Loucy (cell line): ENCODE measurements around the gene ORC3.
"Not testable (repeated sequence)": the region's sequence is repeated elsewhere in the genome, so short reads cannot be mapped to it uniquely, and the experiment has no call there.

ENCODE experiments used
- H2AFZ ChIP-seq: fragments of 200-600 bp; sonication (generic); 2 replicates; pipeline ENCODE4 v1.6.0; 2016; ENCODE audit warnings: antibody characterized with exemption, mild to moderate bottlenecking, low read length, moderate library complexity
- H3F3A ChIP-seq: fragments of 200-600 bp; 2 replicates; pipeline ENCODE4 v1.6.0; 2016; ENCODE audit warnings: antibody characterized with exemption, low read depth, mild to moderate bottlenecking
- H3K27me3 ChIP-seq: fragments of 200-600 bp; sonication (generic); 2 replicates; pipeline ENCODE4 v1.6.1; 2014; ENCODE audit warnings: low read length, mild to moderate bottlenecking; ENCODE audit not compliant: insufficient read depth, poor library complexity, severe bottlenecking
- H3K36me3 ChIP-seq: fragments of 200-600 bp; sonication (generic); 2 replicates; pipeline ENCODE4 v1.6.1; 2016; ENCODE audit warnings: low read length; ENCODE audit not compliant: insufficient read depth
- H3K4me1 ChIP-seq: fragments of 200-600 bp; sonication (generic); 2 replicates; pipeline ENCODE4 v1.5.1; 2014; ENCODE audit warnings: low read length, mild to moderate bottlenecking; ENCODE audit not compliant: insufficient read depth, poor library complexity, severe bottlenecking
- H3K4me2 ChIP-seq: fragments of 200-600 bp; sonication (generic); 2 replicates; pipeline ENCODE4 v1.6.0; 2014; ENCODE audit warnings: antibody characterized with exemption, low read length, low read depth, mild to moderate bottlenecking; ENCODE audit not compliant: poor library complexity, severe bottlenecking
- H3K4me3 ChIP-seq: fragments of 200-600 bp; sonication (generic); 2 replicates; pipeline ENCODE4 v1.5.1; 2014; ENCODE audit warnings: low read length, mild to moderate bottlenecking, mixed read lengths; ENCODE audit not compliant: poor library complexity, severe bottlenecking
- H3K79me2 ChIP-seq: fragments of 200-600 bp; sonication (generic); 2 replicates; pipeline ENCODE4 v1.6.1; 2014; ENCODE audit warnings: low read length; ENCODE audit not compliant: insufficient read depth
- H3K9ac ChIP-seq: fragments of 200-600 bp; sonication (generic); 2 replicates; pipeline ENCODE4 v1.6.0; 2014; ENCODE audit warnings: mild to moderate bottlenecking, low read depth, low read length, moderate library complexity; ENCODE audit not compliant: poor library complexity, severe bottlenecking
- H3K9me2 ChIP-seq: fragments of 200-600 bp; sonication (generic); replicated peaks from 2 replicates; pipeline ENCODE4 v1.6.1; 2016; ENCODE audit warnings: low read depth, low read length, mixed read lengths
- H3K9me3 ChIP-seq: fragments of 200-600 bp; sonication (generic); 2 replicates; pipeline ENCODE4 v1.6.1; 2014; ENCODE audit warnings: mild to moderate bottlenecking, antibody characterized with exemption, low read length, low read depth; ENCODE audit not compliant: insufficient read depth
- H4K20me1 ChIP-seq: fragments of 200-600 bp; sonication (generic); 2 replicates; pipeline ENCODE4 v1.6.0; 2014; ENCODE audit warnings: antibody characterized with exemption, low read length, mild to moderate bottlenecking; ENCODE audit not compliant: insufficient read depth, poor library complexity, severe bottlenecking
- EZH2phosphoT487 ChIP-seq: fragments of 200-600 bp; IDR thresholded peaks from 2 replicates; pipeline ENCODE4 v1.6.1; 2018; ENCODE audit warnings: antibody characterized with exemption, mild to moderate bottlenecking, moderate library complexity, borderline replicate concordance
- TF ChIP-seq, protein P1 (sequence below): fragments of 200-600 bp; sonication (generic); conservative IDR thresholded peaks from 2 replicates; pipeline ENCODE4 v1.5.1; 2014; ENCODE audit warnings: mild to moderate bottlenecking, antibody characterized with exemption, low read length

ORC3 gene

DNA sequence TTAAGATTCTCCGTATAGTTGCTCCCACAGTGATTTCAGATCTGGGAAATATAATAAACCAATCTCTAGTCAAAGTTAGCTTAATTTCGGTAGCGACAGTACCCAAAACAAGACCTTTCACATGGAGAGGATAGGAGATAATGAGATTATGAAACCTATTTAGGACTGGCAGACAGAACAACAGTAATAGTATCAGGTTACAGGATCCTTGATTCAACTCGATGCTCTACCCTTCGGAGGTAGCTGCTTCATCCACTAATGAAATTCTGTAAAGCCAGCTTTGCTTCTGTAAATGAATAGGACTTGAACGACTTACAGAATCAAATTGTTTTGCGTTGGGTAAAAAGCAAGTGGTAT lies 112.6 kb downstream of the ORC3 start:
- TF ChIP-seq, protein P1, sequence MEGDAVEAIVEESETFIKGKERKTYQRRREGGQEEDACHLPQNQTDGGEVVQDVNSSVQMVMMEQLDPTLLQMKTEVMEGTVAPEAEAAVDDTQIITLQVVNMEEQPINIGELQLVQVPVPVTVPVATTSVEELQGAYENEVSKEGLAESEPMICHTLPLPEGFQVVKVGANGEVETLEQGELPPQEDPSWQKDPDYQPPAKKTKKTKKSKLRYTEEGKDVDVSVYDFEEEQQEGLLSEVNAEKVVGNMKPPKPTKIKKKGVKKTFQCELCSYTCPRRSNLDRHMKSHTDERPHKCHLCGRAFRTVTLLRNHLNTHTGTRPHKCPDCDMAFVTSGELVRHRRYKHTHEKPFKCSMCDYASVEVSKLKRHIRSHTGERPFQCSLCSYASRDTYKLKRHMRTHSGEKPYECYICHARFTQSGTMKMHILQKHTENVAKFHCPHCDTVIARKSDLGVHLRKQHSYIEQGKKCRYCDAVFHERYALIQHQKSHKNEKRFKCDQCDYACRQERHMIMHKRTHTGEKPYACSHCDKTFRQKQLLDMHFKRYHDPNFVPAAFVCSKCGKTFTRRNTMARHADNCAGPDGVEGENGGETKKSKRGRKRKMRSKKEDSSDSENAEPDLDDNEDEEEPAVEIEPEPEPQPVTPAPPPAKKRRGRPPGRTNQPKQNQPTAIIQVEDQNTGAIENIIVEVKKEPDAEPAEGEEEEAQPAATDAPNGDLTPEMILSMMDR = no peak
- TF ChIP-seq EZH2phosphoT487 = no peak
- Histone ChIP-seq H3K9ac (peak overlapping the region; percentile 61), H3K9me2 (no peaks in the 10 kb centered on the region), H2AFZ (peak overlapping the region; percentile 95), H3K4me3 (peak overlapping the region; percentile 99), H3F3A (no peaks in the 10 kb centered on the region), H3K4me1 (peaks cover 23% of the 10 kb centered on the region), H3K4me2 (peak overlapping the region; percentile 87), H3K79me2 (peaks cover 44% of the 10 kb centered on the region), H4K20me1 (peaks cover 39% of the 10 kb centered on the region), H3K36me3 (no peaks in the 10 kb centered on the region; the same call in 1 of the 2 replicates), H3K9me3 (no peaks in the 10 kb centered on the region), H3K27me3 (peaks cover 12% of the 10 kb centered on the region)

DNA sequence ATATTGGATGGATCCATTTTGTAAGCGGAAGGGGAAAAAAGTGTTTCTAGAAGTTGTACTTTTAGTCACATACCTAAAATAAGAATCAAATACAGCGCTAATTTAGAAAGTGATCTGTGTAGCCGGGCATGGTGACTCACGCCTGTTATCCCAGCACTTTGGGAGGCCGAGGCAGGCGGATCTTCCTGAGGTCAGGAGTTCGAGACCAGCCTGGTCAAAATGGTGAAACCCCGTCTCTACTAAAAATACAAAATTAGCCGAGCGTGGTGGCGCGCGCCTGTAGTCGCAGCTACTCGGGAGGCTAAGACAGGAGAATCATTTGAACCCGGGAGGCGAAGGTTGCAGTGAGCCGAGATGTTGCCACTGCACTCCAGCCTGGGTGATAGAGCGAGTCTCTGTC lies 113.1 kb downstream of the ORC3 start:
- H3F3A ChIP-seq = not testable (repeated sequence)

DNA sequence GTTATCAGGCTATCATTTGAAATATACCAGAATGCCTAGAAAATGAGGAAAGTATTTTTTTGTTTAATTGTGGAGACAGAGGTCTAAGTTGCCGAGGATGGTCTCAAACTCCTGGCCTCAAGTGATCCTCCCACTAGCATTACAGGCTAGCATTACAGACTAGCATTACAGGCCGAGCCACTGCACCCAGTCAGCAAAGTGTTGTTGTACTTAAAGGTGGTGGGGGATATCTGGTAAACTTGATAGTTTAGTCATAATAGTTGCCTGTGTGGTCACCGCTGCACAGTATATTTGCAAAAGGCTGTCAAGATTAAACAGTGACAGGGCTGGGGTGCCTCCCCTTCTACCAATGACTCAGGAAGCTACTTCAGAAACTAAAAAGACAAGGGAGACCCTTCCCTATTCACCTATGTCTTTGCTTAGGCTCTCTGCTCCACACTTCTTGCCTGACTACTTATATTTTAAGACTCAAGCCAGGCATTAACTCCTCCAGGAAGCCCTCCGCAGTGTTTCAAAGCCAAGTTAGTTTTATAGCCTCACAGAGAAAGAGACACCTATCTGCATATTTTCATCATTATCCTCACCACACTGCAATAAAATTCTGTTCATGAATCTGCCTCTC lies 115.2 kb downstream of the ORC3 start:
- Histone ChIP-seq H3K4me1 (peaks cover 4% of the 10 kb centered on the region), H3K4me3 (no peak overlapping the region), H3K9me3 (no peaks in the 10 kb centered on the region), H2AFZ (peak overlapping the region; percentile 72), H3K9me2 (no peaks in the 10 kb centered on the region), H3K79me2 (peaks cover 18% of the 10 kb centered on the region), H4K20me1 (peaks cover 12% of the 10 kb centered on the region), H3F3A (no peaks in the 10 kb centered on the region), H3K4me2 (no peak overlapping the region), H3K27me3 (peaks cover 12% of the 10 kb centered on the region), H3K36me3 (no peaks in the 10 kb centered on the region), H3K9ac (no peak overlapping the region)
- no peak for TF ChIP-seq EZH2phosphoT487
- TF ChIP-seq, protein P1 = no peak

More for the DNA sequence above, 113.1 kb downstream of the ORC3 start:
- not testable (repeated sequence) for H3K36me3 ChIP-seq, H3K9me3 ChIP-seq, H3K9me2 ChIP-seq
- Histone ChIP-seq H3K4me2 (peak overlapping the region; percentile 87), H4K20me1 (peaks cover 34% of the 10 kb centered on the region), H3K79me2 (peaks cover 39% of the 10 kb centered on the region), H3K27me3 (peaks cover 12% of the 10 kb centered on the region), H3K4me3 (peak overlapping the region; percentile 99), H3K9ac (peak overlapping the region; percentile 61), H2AFZ (peak overlapping the region; percentile 95), H3K4me1 (peaks cover 18% of the 10 kb centered on the region)
